ENCODE measurements around the gene ATF6.

- TF ChIP-seq CTCF (conservative IDR thresholded peaks at IDR 0.05 in 1 of 2, IDR thresholded peaks at IDR 0.05 in 1 of 2; ENCODE audit: low read depth in 1 of 2, low read length in 2 of 2) (no peak), EZH2 (IDR thresholded peaks at IDR 0.05; ENCODE audit: low read length, missing control alignments) (no peak)
These were observed 141.1 kb downstream of the ATF6 start for GRCh38 chr1:161907265-161907664.

Data from fibroblast of lung (primary cell).